Kidney (tissue), 14 donors: ENCODE results near the gene MTCL1. TPM values are rescaled to one million over a fixed set of nuclear protein-coding genes. Genes with fewer than 3 reads are reported as not detected.

Source experiments
- DNase-seq, 5 donors: peaks; one replicate each; pipeline ENCODE4 v3.0.0-alpha.2; 2013 to 2020
- FAIRE-seq: peaks from 2 replicates; lab custom pipeline; 2012; peaks lifted over from hg19 to GRCh38; lab: Jason Lieb, UNC
- H3K27ac ChIP-seq, 2 donors: one replicate each; pipeline ENCODE4 v1.7.0; 2013; ENCODE audit warnings: low read depth in 2 of 2, low read length in 2 of 2, inconsistent platforms in 1 of 2
- H3K27me3 ChIP-seq: one replicate; pipeline ENCODE4 v1.7.1; 2013; ENCODE audit warnings: low read length, inconsistent platforms; ENCODE audit not compliant: control insufficient read depth, insufficient read depth
- H3K36me3 ChIP-seq, 3 donors: one replicate each; pipeline versions ENCODE4 v1.7.0 to v1.7.1; 2013; ENCODE audit warnings: low read length in 3 of 3, control low read depth in 1 of 3, inconsistent platforms in 1 of 3; ENCODE audit not compliant: insufficient read depth in 3 of 3, control insufficient read depth in 2 of 3
- H3K4me1 ChIP-seq, 3 donors: one replicate each; pipeline versions ENCODE4 v1.7.0 to v1.7.1; 2013; ENCODE audit warnings: low read length in 3 of 3, inconsistent platforms in 1 of 3, low read depth in 1 of 3; ENCODE audit not compliant: control insufficient read depth in 2 of 3, insufficient read depth in 2 of 3
- H3K4me3 ChIP-seq, 3 donors: one replicate each; pipeline versions ENCODE4 v1.7.0 to v1.8.1; 2013; ENCODE audit warnings: low read length in 3 of 3, control low read depth in 1 of 3, inconsistent platforms in 1 of 3
- H3K9ac ChIP-seq, 3 donors: one replicate each; pipeline versions ENCODE4 v1.7.0 to v1.7.1; 2013; ENCODE audit warnings: low read length in 3 of 3, control low read depth in 1 of 3, inconsistent platforms in 1 of 3
- H3K9me3 ChIP-seq, 3 donors: one replicate each; pipeline versions ENCODE4 v1.7.0 to v1.7.1; 2013; ENCODE audit warnings: low read length in 3 of 3, control low read depth in 1 of 3, inconsistent platforms in 1 of 3; ENCODE audit not compliant: control insufficient read depth in 2 of 3, insufficient read depth in 1 of 3
- intact Hi-C: fragments of 100-400 bp; cut with DNase I; formaldehyde crosslinking; loops from one replicate; pipeline ENCODE4 v1.11.1; 2022
- polyA plus RNA-seq: library from polyadenylated mRNA; stranded (reverse); fragments of 350-450 nt; fragmentation: Illumina TruSeq; extraction: RNeasy Lipid Tissue Mini Kit (QIAGEN cat#74804); gene quantifications from one replicate; pipeline ENCODE4 v1.2.3, GENCODE V29; 2014; ENCODE audit warnings: low read depth, low replicate concordance; ENCODE audit not compliant: insufficient read depth
- total RNA-seq: library from RNA; stranded (reverse); fragmentation: NEBNext Ultra II Directional; extraction: Animal tissue kit (Norgen Biotek cat#: 25700); gene quantifications from one replicate; pipeline ENCODE4 v1.2.1, GENCODE V29; 2021
- TF ChIP-seq, protein P1 (sequence below): IDR thresholded peaks from 3 replicates; pipeline ENCODE4 v1.5.1; 2012; ENCODE audit warnings: mild to moderate bottlenecking, moderate library complexity, borderline replicate concordance; ENCODE audit not compliant: insufficient read depth; ENCODE audit errors: extremely low read depth
- donor health status: control.
- donor health status: control.
- donor health status: control.
- donor health status: control.
- donor health status: control.
- donor health status: DM: yes; HTN: yes; CAD: no.
- donor health status: Normal renal cell carcinoma (clear cell type).

Gene MTCL1
- total and polyA plus RNA-seq, 2 donors from 2014 or later = 2.5 to 15.3 TPM

DNA sequence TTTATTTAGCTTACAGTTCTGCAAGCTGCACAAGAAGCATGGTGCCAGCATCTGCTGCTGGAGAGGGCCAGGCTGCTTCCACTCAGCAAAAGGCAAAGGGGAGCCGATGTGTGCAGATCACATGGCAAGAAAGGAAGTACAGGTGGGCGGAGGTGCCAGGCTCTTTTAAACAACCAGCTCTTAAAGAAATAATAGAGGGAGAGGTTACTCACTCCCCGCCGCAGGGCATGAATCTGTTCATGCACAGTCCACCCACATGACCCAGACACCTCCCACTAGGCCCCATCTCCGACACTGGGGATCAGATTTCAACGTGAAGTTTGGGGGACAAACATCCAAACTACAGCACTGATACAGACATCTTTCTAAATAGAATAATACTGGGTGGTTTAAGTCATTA is 105.8 kb downstream of the MTCL1 start:
- FAIRE-seq (no peak), DNase-seq (no peak)
- no peak overlapping the region for H3K27ac ChIP-seq
- no peak overlapping the region for H3K4me3 ChIP-seq
- H3K9ac ChIP-seq = no peak overlapping the region
- TF ChIP-seq, protein P1, sequence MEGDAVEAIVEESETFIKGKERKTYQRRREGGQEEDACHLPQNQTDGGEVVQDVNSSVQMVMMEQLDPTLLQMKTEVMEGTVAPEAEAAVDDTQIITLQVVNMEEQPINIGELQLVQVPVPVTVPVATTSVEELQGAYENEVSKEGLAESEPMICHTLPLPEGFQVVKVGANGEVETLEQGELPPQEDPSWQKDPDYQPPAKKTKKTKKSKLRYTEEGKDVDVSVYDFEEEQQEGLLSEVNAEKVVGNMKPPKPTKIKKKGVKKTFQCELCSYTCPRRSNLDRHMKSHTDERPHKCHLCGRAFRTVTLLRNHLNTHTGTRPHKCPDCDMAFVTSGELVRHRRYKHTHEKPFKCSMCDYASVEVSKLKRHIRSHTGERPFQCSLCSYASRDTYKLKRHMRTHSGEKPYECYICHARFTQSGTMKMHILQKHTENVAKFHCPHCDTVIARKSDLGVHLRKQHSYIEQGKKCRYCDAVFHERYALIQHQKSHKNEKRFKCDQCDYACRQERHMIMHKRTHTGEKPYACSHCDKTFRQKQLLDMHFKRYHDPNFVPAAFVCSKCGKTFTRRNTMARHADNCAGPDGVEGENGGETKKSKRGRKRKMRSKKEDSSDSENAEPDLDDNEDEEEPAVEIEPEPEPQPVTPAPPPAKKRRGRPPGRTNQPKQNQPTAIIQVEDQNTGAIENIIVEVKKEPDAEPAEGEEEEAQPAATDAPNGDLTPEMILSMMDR = no peak
- intact Hi-C loops = no loop called here
- no peaks in the 10 kb centered on the region for H3K4me1 ChIP-seq
- H3K27me3 ChIP-seq = no peaks in the 10 kb centered on the region
- no peaks in the 10 kb centered on the region for H3K9me3 ChIP-seq
- H3K36me3 ChIP-seq = no peaks in the 10 kb centered on the region

DNA sequence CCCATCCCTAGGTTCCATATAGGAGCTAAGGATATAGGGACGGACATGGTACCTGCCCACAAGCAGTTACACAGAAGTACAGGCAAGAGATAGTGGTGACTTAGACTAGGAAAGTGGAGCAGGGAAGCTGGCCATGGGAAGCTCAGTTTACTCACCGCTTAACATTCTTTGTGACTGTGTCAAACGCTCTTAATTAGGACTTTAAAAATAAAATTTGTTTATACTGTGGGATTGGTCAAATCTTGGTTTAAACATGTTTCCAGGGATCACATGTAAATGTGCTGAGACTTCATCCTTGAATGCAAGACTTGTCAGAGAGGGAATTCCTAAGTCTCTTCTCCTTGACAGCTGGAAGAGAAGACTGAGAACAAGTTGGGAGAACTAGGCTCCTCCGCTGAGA is 107.3 kb downstream of the MTCL1 start:
- H3K36me3 ChIP-seq = no peaks in the 10 kb centered on the region
- no peak overlapping the region for H3K4me3 ChIP-seq
- TF ChIP-seq, protein P1 = no peak
- no peaks in the 10 kb centered on the region for H3K4me1 ChIP-seq
- intact Hi-C loops = no loop called here
- no peak for DNase-seq
- no peaks in the 10 kb centered on the region for H3K9me3 ChIP-seq
- H3K27ac ChIP-seq = no peak overlapping the region
- no peak for FAIRE-seq
- no peaks in the 10 kb centered on the region for H3K27me3 ChIP-seq
- H3K9ac ChIP-seq = no peak overlapping the region

DNA sequence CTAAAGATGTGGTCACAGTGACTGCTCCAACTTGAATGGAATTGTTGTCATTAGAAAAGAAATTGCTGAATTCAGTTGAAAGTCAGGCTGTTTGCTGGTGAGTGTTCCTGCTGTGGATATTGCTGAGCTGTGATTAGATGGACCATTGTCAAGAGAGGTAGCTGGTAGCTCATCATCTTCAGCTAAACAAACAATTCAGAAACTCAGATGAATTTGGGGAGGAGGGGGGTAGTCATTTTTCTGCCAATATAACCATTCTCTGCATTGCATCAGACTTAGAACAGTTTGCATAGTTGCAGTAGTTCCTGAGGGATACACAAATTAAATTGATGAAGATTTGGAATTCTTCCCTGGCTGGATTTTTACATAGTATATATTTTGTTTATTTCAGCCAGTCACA is 108.3 kb downstream of the MTCL1 start:
- Histone ChIP-seq H3K27ac (no peak overlapping the region), H3K4me3 (no peak overlapping the region), H3K9ac (no peak overlapping the region), H3K27me3 (no peaks in the 10 kb centered on the region), H3K9me3 (no peaks in the 10 kb centered on the region), H3K4me1 (no peaks in the 10 kb centered on the region), H3K36me3 (no peaks in the 10 kb centered on the region)
- intact Hi-C loops = no loop called here
- DNase-seq (no peak), FAIRE-seq (no peak)
- TF ChIP-seq, protein P1 = no peak

DNA sequence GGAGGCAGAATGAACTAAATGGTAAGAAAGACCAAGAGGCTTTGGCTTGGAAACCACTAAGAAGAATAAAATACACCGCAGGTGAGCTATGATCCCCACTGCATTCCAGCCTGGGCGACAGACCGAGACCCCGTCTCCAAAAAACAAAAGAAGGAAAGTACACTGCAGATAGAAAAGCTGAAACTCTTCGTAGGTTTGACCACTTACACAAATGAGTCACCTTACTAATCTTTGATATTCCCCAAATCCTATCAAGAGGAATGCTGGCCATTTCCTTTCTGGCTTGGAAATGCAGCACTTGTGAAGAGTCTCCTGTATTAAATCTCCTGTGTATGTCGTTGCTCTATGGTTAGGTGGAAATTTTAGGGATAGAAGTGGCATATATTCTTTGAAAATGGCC is 108.8 kb downstream of the MTCL1 start:
- Histone ChIP-seq H3K9ac (no peak overlapping the region), H3K4me3 (no peak overlapping the region), H3K27me3 (no peaks in the 10 kb centered on the region), H3K27ac (no peak overlapping the region), H3K4me1 (no peaks in the 10 kb centered on the region), H3K9me3 (no peaks in the 10 kb centered on the region), H3K36me3 (no peaks in the 10 kb centered on the region)
- intact Hi-C loops = no loop called here
- TF ChIP-seq, protein P1 = no peak
- no peak for FAIRE-seq
- DNase-seq = no peak
